LHCN-M2 (cell line): ENCODE data around the gene INF2. TPM values are rescaled to one million over a fixed set of nuclear protein-coding genes. Genes with fewer than 3 reads are reported as not detected.

Source experiments
- DNase-seq: peaks from one replicate; pipeline ENCODE4 v3.0.0-alpha.2; 2012; ENCODE audit warnings: low read depth
- total RNA-seq: library from RNA; depleted of rRNA; stranded (reverse); fragments of >200 nt; gene quantifications from 2 replicates; pipeline ENCODE4 v1.2.3, GENCODE V29; 2014

The INF2 gene
- total RNA-seq, 1 experiment from 2014 or later, result 78.1 TPM

DNA sequence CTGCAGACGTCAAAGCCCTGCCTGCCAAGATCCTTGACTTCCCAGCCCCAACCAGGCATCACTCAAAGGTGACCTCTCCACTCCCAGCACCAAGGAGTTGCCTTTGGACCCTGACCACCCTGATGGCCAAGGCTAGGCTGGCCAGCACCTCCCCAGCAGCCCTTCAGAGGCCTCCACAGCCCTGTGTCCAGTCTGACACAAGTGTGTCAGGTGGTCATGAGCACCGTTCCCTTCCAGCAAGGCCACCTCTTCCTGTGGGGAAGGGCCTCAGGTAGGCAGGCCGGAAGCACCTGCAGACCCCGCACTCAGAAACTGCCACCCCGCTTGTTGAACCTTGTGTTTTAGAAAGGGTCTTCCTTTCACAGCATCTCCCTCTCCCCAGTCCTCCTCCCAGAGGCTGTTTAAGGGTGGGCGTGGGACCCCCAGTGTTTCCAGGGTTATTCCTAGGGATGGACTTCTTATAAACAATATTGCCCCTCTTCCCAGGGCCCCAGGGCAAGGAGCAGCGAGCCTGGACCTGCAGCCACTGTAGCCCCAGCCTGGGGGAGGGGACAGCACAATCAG lies 13.2 kb upstream of the INF2 start:
- DNase-seq, result no peak

GRCh38 chr14:104676694-104677511 lies 12.5 kb upstream of the INF2 start:
- no peak for DNase-seq

DNA sequence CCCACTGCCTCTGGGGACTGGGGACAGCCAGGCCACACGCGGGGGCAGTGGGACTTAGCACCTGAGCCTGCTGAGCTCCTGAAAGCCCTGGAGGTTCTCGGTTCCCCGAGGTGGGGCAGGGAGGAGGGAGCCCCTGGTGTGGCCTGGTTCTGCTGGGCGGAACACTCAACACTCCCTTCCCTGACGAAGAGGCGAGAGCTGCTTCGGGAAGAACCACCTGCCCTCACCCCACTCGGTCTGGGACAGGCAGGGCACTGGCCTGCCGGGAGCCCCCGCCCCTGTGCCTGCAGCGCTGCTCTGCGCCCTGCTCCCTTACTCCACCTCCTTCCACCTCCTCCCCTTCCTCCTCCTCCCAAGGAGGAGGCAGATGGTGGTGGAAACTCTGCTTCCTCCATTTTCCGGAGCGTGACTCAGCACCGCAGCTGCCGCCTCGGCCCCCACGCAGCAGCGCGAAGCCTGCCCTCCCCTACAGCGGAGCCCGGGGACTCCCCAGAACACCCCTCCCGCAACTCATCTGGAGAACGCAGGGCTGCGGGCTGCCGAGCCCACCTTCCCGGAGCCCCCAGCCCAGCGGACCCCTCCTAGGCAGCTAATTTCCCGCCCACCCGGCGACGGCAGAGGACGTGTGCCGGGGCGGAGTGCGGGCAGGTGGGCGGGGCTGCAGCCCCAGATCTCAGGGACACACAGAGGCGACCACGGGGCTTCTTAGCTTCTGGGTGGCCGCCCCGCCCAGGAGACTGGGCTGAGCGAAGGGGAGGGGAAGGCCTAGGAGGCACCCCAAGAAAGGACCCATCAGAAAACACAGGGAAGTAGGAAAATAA lies 11.7 kb upstream of the INF2 start:
- DNase-seq, result peak; percentile 85

- DNase-seq, result peak; percentile 53
Measured at GRCh38 chr14:104678346-104678745, 11.1 kb upstream of the INF2 start.

DNA sequence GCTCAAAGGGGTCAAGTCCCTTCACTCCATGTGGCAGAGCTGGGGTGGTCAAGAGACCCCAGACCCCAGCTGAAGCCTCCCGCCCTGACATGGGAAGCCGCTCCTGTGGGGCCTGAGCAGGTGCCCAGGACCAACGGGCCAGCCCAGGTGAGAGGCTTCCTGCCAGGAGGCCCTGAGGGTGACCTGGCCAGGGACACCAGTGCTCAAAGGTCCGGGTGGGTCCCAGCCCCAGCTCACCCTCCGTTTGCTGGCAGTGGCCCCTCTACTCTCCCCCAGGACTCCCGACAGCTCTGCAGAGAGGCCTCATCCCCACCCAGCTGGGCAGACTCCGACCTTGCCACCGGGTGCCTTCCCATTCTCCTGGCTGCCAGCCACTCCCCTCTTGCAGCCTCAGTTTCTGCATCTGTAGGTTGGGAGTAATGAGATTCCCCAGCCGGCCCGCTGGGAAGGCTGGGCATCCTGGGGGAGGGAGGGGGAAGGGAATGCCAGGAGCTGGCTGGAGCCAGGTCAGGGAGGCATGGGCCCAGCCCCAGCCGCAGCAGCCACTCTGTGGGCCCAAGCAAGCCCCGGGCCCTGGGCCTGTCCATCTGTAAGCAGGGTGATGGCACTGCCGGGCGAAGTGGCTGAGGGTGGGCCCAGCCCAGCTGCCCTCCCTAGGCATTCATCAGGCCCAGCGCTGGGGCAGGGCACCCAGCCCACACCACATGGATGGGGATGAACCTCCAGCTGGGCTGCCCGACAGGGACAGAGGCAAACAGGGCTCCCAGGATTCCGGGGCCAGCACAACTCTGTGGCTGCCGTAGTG lies 10.3 kb upstream of the INF2 start:
- DNase-seq, result no peak

GRCh38 chr14:104680056-104680805 lies 9.2 kb upstream of the INF2 start:
- DNase-seq, result peak; percentile 80

GRCh38 chr14:104680806-104681688 lies 8.4 kb upstream of the INF2 start:
- peak; percentile 83 for DNase-seq

DNA sequence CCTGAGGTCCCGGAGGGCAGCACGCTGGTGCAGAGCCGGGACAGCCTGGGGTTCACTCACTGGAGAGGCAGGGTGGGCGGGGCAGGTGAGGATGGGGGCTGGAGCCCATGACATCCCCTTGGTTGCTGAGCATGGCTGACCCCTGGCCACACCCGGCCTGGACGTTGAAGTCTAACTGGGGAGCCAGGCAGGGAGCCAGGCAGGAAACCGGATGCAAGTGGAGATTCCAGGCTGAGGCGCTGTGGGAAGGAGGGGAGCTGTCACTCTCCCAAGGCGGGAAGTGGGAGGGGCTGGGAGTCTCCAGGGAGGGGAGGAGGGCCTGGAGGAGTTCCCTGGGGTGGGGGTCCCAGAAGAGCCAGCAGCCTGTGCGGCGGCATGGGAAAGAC lies 7.7 kb upstream of the INF2 start:
- peak; percentile 81 for DNase-seq

GRCh38 chr14:104682107-104682593 lies 7.3 kb upstream of the INF2 start:
- no peak for DNase-seq

DNA sequence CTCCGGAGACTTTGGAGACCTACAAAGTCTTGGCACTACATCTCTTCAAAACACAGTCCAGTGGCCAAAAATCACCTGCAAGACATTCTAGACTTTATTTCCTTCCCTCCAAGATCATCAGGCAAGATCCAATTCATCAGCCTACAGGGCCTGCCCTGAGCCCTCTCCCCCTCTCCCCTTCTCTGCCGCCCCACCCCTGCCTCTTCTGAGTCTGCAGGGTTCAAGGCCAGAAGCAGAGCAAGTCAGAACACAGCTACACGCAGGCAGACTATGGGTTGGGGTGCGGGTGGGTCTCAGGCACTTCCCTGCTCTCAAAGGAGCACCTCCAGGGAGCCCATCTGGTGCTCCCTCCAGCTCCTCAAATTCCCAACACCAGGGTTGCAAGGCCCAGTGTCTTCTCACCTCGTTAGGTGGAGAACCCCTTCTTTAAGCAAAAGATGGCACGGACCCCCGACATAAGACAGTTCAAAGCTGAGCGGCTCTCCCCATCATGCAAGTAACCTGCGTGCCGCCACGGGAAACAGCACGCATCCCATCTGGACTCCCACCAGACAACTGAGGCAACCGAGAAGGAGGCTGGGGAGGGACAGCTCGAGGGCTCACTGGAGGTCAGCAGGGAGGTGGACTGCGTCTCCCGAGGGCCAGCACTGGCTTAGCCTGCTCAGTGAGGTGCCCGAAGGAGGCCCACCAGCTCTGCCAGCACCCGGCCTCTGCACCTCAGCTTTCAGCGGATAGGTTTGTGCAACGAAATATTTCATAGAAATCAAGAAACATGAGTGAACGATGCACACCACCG lies 5.6 kb upstream of the INF2 start:
- no peak for DNase-seq

GRCh38 chr14:104684449-104684821 lies 5.0 kb upstream of the INF2 start:
- no peak for DNase-seq

- no peak for DNase-seq
Measured at GRCh38 chr14:104685216-104685997, 4.0 kb upstream of the INF2 start.

- no peak for DNase-seq
Measured at GRCh38 chr14:104685998-104686610, 3.3 kb upstream of the INF2 start.

GRCh38 chr14:104686624-104687517 lies 2.5 kb upstream of the INF2 start:
- no peak for DNase-seq

DNA sequence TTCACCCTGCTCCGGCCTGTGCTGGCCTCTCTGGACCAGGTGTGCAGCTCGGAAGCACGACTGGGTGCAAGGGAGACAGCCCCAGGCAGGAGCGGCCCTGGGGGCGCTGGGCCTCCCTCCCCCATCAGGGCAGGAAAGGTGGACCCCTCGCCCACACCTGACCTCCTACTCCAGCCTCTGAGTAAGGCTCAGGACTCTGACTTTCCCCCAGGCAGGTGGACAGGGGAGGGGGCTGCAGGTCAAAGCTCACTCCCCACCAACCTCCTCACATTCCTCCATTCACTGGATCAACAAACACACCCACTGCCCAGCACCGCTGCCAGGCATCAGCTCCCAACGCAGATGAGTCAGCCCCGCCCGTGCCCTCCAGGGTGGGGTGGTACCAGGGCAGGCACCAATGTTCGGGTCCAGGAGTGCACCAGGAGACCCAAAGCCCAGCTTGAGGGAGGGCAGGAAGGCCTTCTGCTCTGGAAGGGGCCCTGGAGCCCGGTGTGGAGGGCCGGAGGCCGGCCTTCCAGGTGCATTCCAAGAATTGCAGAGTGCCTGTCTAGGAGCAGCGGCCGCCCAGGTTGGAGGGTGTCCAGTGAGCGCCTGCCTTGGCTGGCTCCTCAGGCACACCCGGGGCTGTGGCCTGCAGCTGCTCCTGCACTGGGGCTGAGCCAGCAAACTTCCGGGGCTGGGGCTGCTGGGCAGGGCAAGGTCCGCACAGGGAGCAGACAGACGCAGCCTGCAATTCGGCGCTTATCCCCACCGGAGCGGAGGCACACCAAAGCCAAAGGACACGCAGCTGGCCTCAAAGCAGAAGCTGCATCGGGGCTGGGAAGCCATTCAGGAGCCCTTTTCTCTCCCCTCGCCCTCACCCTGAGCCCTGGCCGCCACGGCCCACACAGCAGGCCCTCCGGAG lies 1.6 kb upstream of the INF2 start:
- peak; percentile 84 for DNase-seq
